ENCODE measurements around the gene LIX1. TPM values are rescaled to one million over a fixed set of nuclear protein-coding genes. Genes with fewer than 3 reads are reported as not detected.

The LIX1 gene
- polyA plus RNA-seq, 1 donor from 2014 or later = 1.9 TPM

- H3K27me3 ChIP-seq (ENCODE audit: insufficient read depth, low read depth, low read length) = no peaks in the 10 kb centered on the region
- H3K79me2 ChIP-seq (replicated peaks; ENCODE audit: insufficient read depth, low read length) = no peaks in the 10 kb centered on the region
- H3K4me3 ChIP-seq (ENCODE audit: low read length) = no peak overlapping the region
- H3K9ac ChIP-seq (ENCODE audit: low read length) = no peak overlapping the region
- H4K20me1 ChIP-seq (ENCODE audit: insufficient read depth) = no peaks in the 10 kb centered on the region
- no peak overlapping the region for H3K4me2 ChIP-seq (ENCODE audit: low read length)
- H3F3A ChIP-seq (ENCODE audit: insufficient read depth, low read length, poor library complexity, severe bottlenecking) = no peaks in the 10 kb centered on the region
- no peak overlapping the region for H3K27ac ChIP-seq (ENCODE audit: low read length)
- TF ChIP-seq, protein P1, sequence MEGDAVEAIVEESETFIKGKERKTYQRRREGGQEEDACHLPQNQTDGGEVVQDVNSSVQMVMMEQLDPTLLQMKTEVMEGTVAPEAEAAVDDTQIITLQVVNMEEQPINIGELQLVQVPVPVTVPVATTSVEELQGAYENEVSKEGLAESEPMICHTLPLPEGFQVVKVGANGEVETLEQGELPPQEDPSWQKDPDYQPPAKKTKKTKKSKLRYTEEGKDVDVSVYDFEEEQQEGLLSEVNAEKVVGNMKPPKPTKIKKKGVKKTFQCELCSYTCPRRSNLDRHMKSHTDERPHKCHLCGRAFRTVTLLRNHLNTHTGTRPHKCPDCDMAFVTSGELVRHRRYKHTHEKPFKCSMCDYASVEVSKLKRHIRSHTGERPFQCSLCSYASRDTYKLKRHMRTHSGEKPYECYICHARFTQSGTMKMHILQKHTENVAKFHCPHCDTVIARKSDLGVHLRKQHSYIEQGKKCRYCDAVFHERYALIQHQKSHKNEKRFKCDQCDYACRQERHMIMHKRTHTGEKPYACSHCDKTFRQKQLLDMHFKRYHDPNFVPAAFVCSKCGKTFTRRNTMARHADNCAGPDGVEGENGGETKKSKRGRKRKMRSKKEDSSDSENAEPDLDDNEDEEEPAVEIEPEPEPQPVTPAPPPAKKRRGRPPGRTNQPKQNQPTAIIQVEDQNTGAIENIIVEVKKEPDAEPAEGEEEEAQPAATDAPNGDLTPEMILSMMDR (IDR thresholded peaks at IDR 0.05; ENCODE audit: poor library complexity, severe bottlenecking) = no peak
- TF ChIP-seq POLR2AphosphoS5 (IDR thresholded peaks at IDR 0.05) = no peak
- TF ChIP-seq, protein P2, sequence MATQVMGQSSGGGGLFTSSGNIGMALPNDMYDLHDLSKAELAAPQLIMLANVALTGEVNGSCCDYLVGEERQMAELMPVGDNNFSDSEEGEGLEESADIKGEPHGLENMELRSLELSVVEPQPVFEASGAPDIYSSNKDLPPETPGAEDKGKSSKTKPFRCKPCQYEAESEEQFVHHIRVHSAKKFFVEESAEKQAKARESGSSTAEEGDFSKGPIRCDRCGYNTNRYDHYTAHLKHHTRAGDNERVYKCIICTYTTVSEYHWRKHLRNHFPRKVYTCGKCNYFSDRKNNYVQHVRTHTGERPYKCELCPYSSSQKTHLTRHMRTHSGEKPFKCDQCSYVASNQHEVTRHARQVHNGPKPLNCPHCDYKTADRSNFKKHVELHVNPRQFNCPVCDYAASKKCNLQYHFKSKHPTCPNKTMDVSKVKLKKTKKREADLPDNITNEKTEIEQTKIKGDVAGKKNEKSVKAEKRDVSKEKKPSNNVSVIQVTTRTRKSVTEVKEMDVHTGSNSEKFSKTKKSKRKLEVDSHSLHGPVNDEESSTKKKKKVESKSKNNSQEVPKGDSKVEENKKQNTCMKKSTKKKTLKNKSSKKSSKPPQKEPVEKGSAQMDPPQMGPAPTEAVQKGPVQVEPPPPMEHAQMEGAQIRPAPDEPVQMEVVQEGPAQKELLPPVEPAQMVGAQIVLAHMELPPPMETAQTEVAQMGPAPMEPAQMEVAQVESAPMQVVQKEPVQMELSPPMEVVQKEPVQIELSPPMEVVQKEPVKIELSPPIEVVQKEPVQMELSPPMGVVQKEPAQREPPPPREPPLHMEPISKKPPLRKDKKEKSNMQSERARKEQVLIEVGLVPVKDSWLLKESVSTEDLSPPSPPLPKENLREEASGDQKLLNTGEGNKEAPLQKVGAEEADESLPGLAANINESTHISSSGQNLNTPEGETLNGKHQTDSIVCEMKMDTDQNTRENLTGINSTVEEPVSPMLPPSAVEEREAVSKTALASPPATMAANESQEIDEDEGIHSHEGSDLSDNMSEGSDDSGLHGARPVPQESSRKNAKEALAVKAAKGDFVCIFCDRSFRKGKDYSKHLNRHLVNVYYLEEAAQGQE (IDR thresholded peaks at IDR 0.05; ENCODE audit: borderline replicate concordance) = no peak
- no peak for TF ChIP-seq MXI1 (conservative IDR thresholded peaks at IDR 0.05; ENCODE audit: poor library complexity, severe bottlenecking)
- no peak for TF ChIP-seq TAF1 (IDR thresholded peaks at IDR 0.05; ENCODE audit: low read depth)
- TF ChIP-seq EP300 (conservative IDR thresholded peaks at IDR 0.05; ENCODE audit: poor library complexity, severe bottlenecking) = no peak
- no peaks in the 10 kb centered on the region for H3K9me3 ChIP-seq (ENCODE audit: low read length)
- H2AFZ ChIP-seq (ENCODE audit: low read depth, low read length) = no peak overlapping the region
- no peaks in the 10 kb centered on the region for H3K36me3 ChIP-seq (ENCODE audit: insufficient read depth, low read length)
- no peaks in the 10 kb centered on the region for H3K9me2 ChIP-seq (ENCODE audit: insufficient read depth, low read length)
Measured at GRCh38 chr5:97118261-97119006, 24.0 kb downstream of the LIX1 start.

GRCh38 chr5:97115932-97116331 lies 26.5 kb downstream of the LIX1 start:
- no peak overlapping the region for H3K9ac ChIP-seq (ENCODE audit: low read length)
- no peak overlapping the region for H3K4me2 ChIP-seq (ENCODE audit: low read length)
- no peak for TF ChIP-seq MXI1 (conservative IDR thresholded peaks at IDR 0.05; ENCODE audit: poor library complexity, severe bottlenecking)
- TF ChIP-seq, protein P2 (IDR thresholded peaks at IDR 0.05; ENCODE audit: borderline replicate concordance) = no peak
- TF ChIP-seq SMC3 (conservative IDR thresholded peaks at IDR 0.05; ENCODE audit: poor library complexity) = no peak
- TF ChIP-seq EZH2 (IDR thresholded peaks at IDR 0.05; ENCODE audit: borderline replicate concordance, insufficient read depth, low read length, poor library complexity, severe bottlenecking) = no peak
- TF ChIP-seq POLR2AphosphoS5 (IDR thresholded peaks at IDR 0.05) = no peak
- no peak for TF ChIP-seq EP300 (conservative IDR thresholded peaks at IDR 0.05; ENCODE audit: poor library complexity, severe bottlenecking)
- TF ChIP-seq RAD21 (conservative IDR thresholded peaks at IDR 0.05) = no peak
- TF ChIP-seq, protein P1 (IDR thresholded peaks at IDR 0.05; ENCODE audit: poor library complexity, severe bottlenecking) = no peak
- TF ChIP-seq TAF1 (IDR thresholded peaks at IDR 0.05; ENCODE audit: low read depth) = no peak
- H3K79me2 ChIP-seq (replicated peaks; ENCODE audit: insufficient read depth, low read length) = no peaks in the 10 kb centered on the region
- H3K9me3 ChIP-seq (ENCODE audit: low read length) = no peaks in the 10 kb centered on the region
- H3K4me3 ChIP-seq (ENCODE audit: low read length) = no peak overlapping the region
- no peaks in the 10 kb centered on the region for H3F3A ChIP-seq (ENCODE audit: insufficient read depth, low read length, poor library complexity, severe bottlenecking)
- no peaks in the 10 kb centered on the region for H3K9me2 ChIP-seq (ENCODE audit: insufficient read depth, low read length)
- H3K27me3 ChIP-seq (ENCODE audit: insufficient read depth, low read depth, low read length) = no peaks in the 10 kb centered on the region
- no peaks in the 10 kb centered on the region for H4K20me1 ChIP-seq (ENCODE audit: insufficient read depth)
- no peak overlapping the region for H2AFZ ChIP-seq (ENCODE audit: low read depth, low read length)
- H3K27ac ChIP-seq (ENCODE audit: low read length) = no peak overlapping the region
- no peaks in the 10 kb centered on the region for H3K36me3 ChIP-seq (ENCODE audit: insufficient read depth, low read length)

Measured in neural cell (in vitro differentiated cells).